ENCODE results near the gene CLEC16A.

GRCh38 chr16:11136600-11136999 is 192.2 kb downstream of the CLEC16A start:
- TF ChIP-seq POLR2AphosphoS5 (IDR thresholded peaks at IDR 0.05; ENCODE audit: low read depth, low read length), result no peak
- no peak for TF ChIP-seq POLR2A (IDR thresholded peaks at IDR 0.05; ENCODE audit: low read depth, low read length)

All from GM12891 (cell line).